Brain microvascular endothelial cell (primary cell): Measurements from ENCODE around the gene PRAMEF27.
"Not testable (repeated sequence)": the region's sequence is repeated elsewhere in the genome, so short reads cannot be mapped to it uniquely, and the experiment has no call there.

Experiments used
- DNase-seq: peaks from one replicate; pipeline ENCODE4 v3.0.0-alpha.2; 2020
- H3K27ac ChIP-seq: fragments of 250-450 bp; sonication (Bioruptor Pico); 2 replicates; pipeline ENCODE4 v1.5.1; 2020; ENCODE audit warnings: mild to moderate bottlenecking, moderate library complexity
- H3K27me3 ChIP-seq: fragments of 250-450 bp; sonication (Bioruptor Pico); replicated peaks from 2 replicates; pipeline ENCODE4 v1.5.1; 2020; ENCODE audit warnings: mild to moderate bottlenecking
- H3K36me3 ChIP-seq: fragments of 250-450 bp; sonication (Bioruptor Pico); replicated peaks from 2 replicates; pipeline ENCODE4 v1.5.1; 2020; ENCODE audit warnings: mild to moderate bottlenecking
- H3K4me3 ChIP-seq: 2 replicates; pipeline ENCODE4 v1.5.1; 2011; ENCODE audit warnings: low read depth, mild to moderate bottlenecking, control low read depth, low read length, moderate library complexity
- in situ Hi-C: cut with HindIII; loops from 2 replicates; pipeline ENCODE4 v1.10.0; 2017; ENCODE audit warnings: low sequenced_read_pairs, low pct_ligation_motif_present

Gene PRAMEF27

DNA sequence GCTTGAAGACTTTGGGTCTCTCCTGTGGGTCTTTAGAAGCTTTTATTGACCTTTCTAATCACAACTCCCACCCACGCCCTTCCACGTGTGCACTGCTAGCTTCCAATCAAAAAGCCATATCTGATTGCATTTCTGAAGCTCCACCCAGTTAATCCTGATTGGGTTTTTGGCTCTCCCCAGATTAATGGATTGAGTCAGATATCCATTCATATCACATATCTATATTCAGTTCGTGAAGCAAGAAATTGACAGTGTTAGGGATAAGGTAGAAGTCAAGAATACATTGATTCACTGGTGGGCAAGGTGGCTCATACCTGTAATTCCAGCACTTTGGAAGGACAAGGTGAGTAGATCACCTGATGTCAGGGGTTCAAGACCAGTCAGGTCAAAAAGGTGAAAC lies at the start of gene PRAMEF27:
TSS of gene PRAMEF27 (minus strand) at position 101 of the 400 bp plus-strand sequence. CDS start 2,916 bp downstream, outside the sequence.
- H3K4me3 ChIP-seq, in situ Hi-C loops, DNase-seq, H3K36me3 ChIP-seq, H3K27ac ChIP-seq, H3K27me3 ChIP-seq: not testable (repeated sequence)

GRCh38 chr1:13070474-13070873 lies 14.1 kb upstream of the PRAMEF27 start, which contains the start of gene PRAMEF25:
TSS of gene PRAMEF25 (plus strand) at chr1:13070774. CDS start at chr1:13073694, 2,920 bp downstream.
- in situ Hi-C loops, DNase-seq, H3K4me3 ChIP-seq, H3K27me3 ChIP-seq, H3K27ac ChIP-seq, H3K36me3 ChIP-seq: not testable (repeated sequence)

DNA sequence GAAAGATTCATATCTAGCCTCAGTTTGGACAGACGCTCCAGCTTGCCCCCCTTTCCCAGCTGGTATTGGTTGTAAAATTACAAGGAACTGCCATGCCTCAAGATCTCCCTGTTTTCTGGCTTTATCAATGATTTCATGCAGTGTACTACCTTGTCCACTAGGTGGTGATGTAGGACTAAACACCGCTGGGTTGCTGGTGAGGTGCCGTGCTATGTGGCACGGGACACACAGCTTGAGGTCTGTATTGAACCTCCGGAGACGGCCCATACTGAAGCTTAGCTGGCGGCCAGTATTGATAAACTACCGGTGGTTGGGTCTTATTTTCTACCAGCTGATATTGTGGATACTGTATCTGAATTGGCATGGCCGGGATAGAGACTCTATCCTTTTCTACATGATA lies 36.5 kb downstream of the PRAMEF27 start:
- in situ Hi-C loops, H3K4me3 ChIP-seq, H3K27ac ChIP-seq, H3K27me3 ChIP-seq, H3K36me3 ChIP-seq, DNase-seq: not testable (repeated sequence)

GRCh38 chr1:13011932-13012331 lies 44.4 kb downstream of the PRAMEF27 start:
- in situ Hi-C loops, H3K36me3 ChIP-seq, H3K27me3 ChIP-seq, H3K27ac ChIP-seq, H3K4me3 ChIP-seq, DNase-seq: not testable (repeated sequence)

- H3K27me3 ChIP-seq, H3K27ac ChIP-seq, in situ Hi-C loops, H3K4me3 ChIP-seq, DNase-seq, H3K36me3 ChIP-seq: not testable (repeated sequence)
Observed at GRCh38 chr1:13009348-13009747, 47.0 kb downstream of the PRAMEF27 start.

- H3K4me3 ChIP-seq, H3K36me3 ChIP-seq, DNase-seq, H3K27ac ChIP-seq, in situ Hi-C loops, H3K27me3 ChIP-seq: not testable (repeated sequence)
Observed at GRCh38 chr1:13005732-13006131, 50.6 kb downstream of the PRAMEF27 start.
